Measurements from ENCODE around the gene BEX5. TPM values are rescaled to one million over a fixed set of nuclear protein-coding genes. Genes with fewer than 3 reads are reported as not detected.

Gene BEX5
- total RNA-seq = not detected in 2 replicates

- Histone ChIP-seq H4K20me1 (ENCODE audit: insufficient read depth, low read length) (no peaks in the 10 kb centered on the region), H3K4me1 (ENCODE audit: insufficient read depth, low read length) (no peaks in the 10 kb centered on the region), H3K27ac (ENCODE audit: low read depth, low read length) (no peak within 1 kb of the TSS), H3K27me3 (ENCODE audit: insufficient read depth, low read length) (peaks cover 4% of the 10 kb centered on the region), H2AFZ (ENCODE audit: low read length) (peak within 1 kb of the TSS; percentile 51), H3K4me3 (ENCODE audit: insufficient read depth, low read length) (peak within 1 kb of the TSS; percentile 43), H3K79me2 (ENCODE audit: insufficient read depth, low read length) (no peaks in the 10 kb centered on the region), H3K9me3 (ENCODE audit: low read depth, low read length) (no peaks in the 10 kb centered on the region), H3K36me3 (ENCODE audit: insufficient read depth, low read length) (no peaks in the 10 kb centered on the region), H3K4me2 (ENCODE audit: insufficient read depth, low read length) (peak within 1 kb of the TSS; percentile 60)
- no peak for TF ChIP-seq CTCF (IDR thresholded peaks at IDR 0.05; ENCODE audit: extremely low read depth, low read depth, low read length)
- DNase-seq (ENCODE audit: insufficient read length, low spot score, missing footprints) = no peak
Observed at GRCh38 chrX:102155806-102156179, at the start of gene BEX5. Gene BEX5 (minus strand): TSS chrX:102155977. CDS start chrX:102154265, 1,712 bp downstream.

GRCh38 chrX:102185967-102186720 is 30.4 kb upstream of the BEX5 start:
- Histone ChIP-seq H3K4me2 (ENCODE audit: insufficient read depth, low read length) (no peak overlapping the region), H3K36me3 (ENCODE audit: insufficient read depth, low read length) (no peaks in the 10 kb centered on the region), H2AFZ (ENCODE audit: low read length) (no peak overlapping the region), H3K79me2 (ENCODE audit: insufficient read depth, low read length) (no peaks in the 10 kb centered on the region), H4K20me1 (ENCODE audit: insufficient read depth, low read length) (no peaks in the 10 kb centered on the region), H3K4me1 (ENCODE audit: insufficient read depth, low read length) (no peaks in the 10 kb centered on the region), H3K27me3 (ENCODE audit: insufficient read depth, low read length) (no peaks in the 10 kb centered on the region), H3K4me3 (ENCODE audit: insufficient read depth, low read length) (no peak overlapping the region), H3K9me3 (ENCODE audit: low read depth, low read length) (no peaks in the 10 kb centered on the region), H3K27ac (ENCODE audit: low read depth, low read length) (no peak overlapping the region)
- DNase-seq (ENCODE audit: insufficient read length, low spot score, missing footprints) = no peak
- TF ChIP-seq CTCF (IDR thresholded peaks at IDR 0.05; ENCODE audit: extremely low read depth, low read depth, low read length) = no peak

- H3K27ac ChIP-seq (ENCODE audit: low read depth, low read length) = no peak overlapping the region
- H3K27me3 ChIP-seq (ENCODE audit: insufficient read depth, low read length) = peaks cover 4% of the 10 kb centered on the region
- no peaks in the 10 kb centered on the region for H3K9me3 ChIP-seq (ENCODE audit: low read depth, low read length)
- TF ChIP-seq CTCF (IDR thresholded peaks at IDR 0.05; ENCODE audit: extremely low read depth, low read depth, low read length) = no peak
- H3K4me3 ChIP-seq (ENCODE audit: insufficient read depth, low read length) = peak overlapping the region; percentile 43
- no peaks in the 10 kb centered on the region for H3K36me3 ChIP-seq (ENCODE audit: insufficient read depth, low read length)
- no peaks in the 10 kb centered on the region for H3K79me2 ChIP-seq (ENCODE audit: insufficient read depth, low read length)
- no peak for DNase-seq (ENCODE audit: insufficient read length, low spot score, missing footprints)
- H3K4me2 ChIP-seq (ENCODE audit: insufficient read depth, low read length) = peak overlapping the region; percentile 60
- peak overlapping the region; percentile 51 for H2AFZ ChIP-seq (ENCODE audit: low read length)
- H4K20me1 ChIP-seq (ENCODE audit: insufficient read depth, low read length) = no peaks in the 10 kb centered on the region
- no peaks in the 10 kb centered on the region for H3K4me1 ChIP-seq (ENCODE audit: insufficient read depth, low read length)
Observed at GRCh38 chrX:102154900-102155805, 624 bp downstream of the BEX5 start.

Data from osteoblast (primary cell).